CD4-positive, CD25-positive, alpha-beta regulatory T cell (primary cell): ENCODE data around the gene ST6GAL1. TPM values are rescaled to one million over a fixed set of nuclear protein-coding genes. Genes with fewer than 3 reads are reported as not detected.

Experiments used
- ATAC-seq, 2 donors: fragments of 150-1000 bp; cut with Tn5 transposase; one replicate each; pipeline ENCODE4 v1.10.0; 2021; ENCODE audit warnings: low read depth in 2 of 2, moderate number of reproducible peaks in 2 of 2, moderate library complexity in 1 of 2
- DNase-seq, 3 donors: peaks; one replicate each; pipeline versions ENCODE4 v3.0.0 to v3.0.0-alpha.2; 2012 to 2022; ENCODE audit warnings: mixed read lengths in 1 of 3
- H3K27ac ChIP-seq: one replicate; pipeline ENCODE4 v1.7.0; 2013; ENCODE audit warnings: mild to moderate bottlenecking, low read length; ENCODE audit not compliant: insufficient read depth, poor library complexity, severe bottlenecking
- H3K27me3 ChIP-seq: one replicate; pipeline ENCODE4 v1.7.0; 2013; ENCODE audit warnings: low read length; ENCODE audit not compliant: control insufficient read depth, insufficient read depth
- H3K36me3 ChIP-seq: one replicate; pipeline ENCODE4 v1.7.0; 2013; ENCODE audit warnings: mild to moderate bottlenecking, low read length, moderate library complexity; ENCODE audit not compliant: control insufficient read depth, insufficient read depth
- H3K4me1 ChIP-seq: 2 replicates; pipeline ENCODE4 v1.7.0; 2013; ENCODE audit warnings: mild to moderate bottlenecking, low read length; ENCODE audit not compliant: insufficient read depth, control insufficient read depth, poor library complexity, severe bottlenecking
- H3K4me3 ChIP-seq: one replicate; pipeline ENCODE4 v1.7.0; 2013; ENCODE audit warnings: low read depth, mild to moderate bottlenecking, low read length, moderate library complexity
- H3K9me3 ChIP-seq, 2 experiments: 1 replicate in 1 of 2; 2 replicates in 1 of 2; pipeline ENCODE4 v1.7.0; 2013; ENCODE audit warnings: low read length in 2 of 2, mild to moderate bottlenecking in 1 of 2, moderate library complexity in 1 of 2; ENCODE audit not compliant: control insufficient read depth in 2 of 2
- H3K27ac Mint-ChIP-seq, 3 donors: one replicate each; pipeline ENCODE4 v1.8.0; 2020 to 2022; ENCODE audit warnings: mild to moderate bottlenecking in 3 of 3, mixed read lengths in 3 of 3, moderate library complexity in 2 of 3
- H3K27me3 Mint-ChIP-seq: one replicate; pipeline ENCODE4 v1.8.0; 2022; ENCODE audit warnings: mild to moderate bottlenecking, mixed read lengths
- H3K36me3 Mint-ChIP-seq: one replicate; pipeline ENCODE4 v1.8.0; 2020; ENCODE audit warnings: mixed read lengths
- H3K4me1 Mint-ChIP-seq, 4 donors: one replicate each; pipeline ENCODE4 v1.8.0; 2020 to 2022; ENCODE audit warnings: mixed read lengths in 4 of 4, mild to moderate bottlenecking in 1 of 4
- H3K4me3 Mint-ChIP-seq, 4 donors: one replicate each; pipeline ENCODE4 v1.8.0; 2020 to 2022; ENCODE audit warnings: mild to moderate bottlenecking in 4 of 4, mixed read lengths in 4 of 4, moderate library complexity in 3 of 4
- H3K9me3 Mint-ChIP-seq, 7 donors: one replicate each; pipeline ENCODE4 v1.8.0; 2020 to 2022; ENCODE audit warnings: mixed read lengths in 7 of 7, mild to moderate bottlenecking in 3 of 7, moderate library complexity in 2 of 7
- polyA plus RNA-seq, 4 donors: library from polyadenylated mRNA; unstranded; fragments of 300-500 nt; fragmentation: Illumina TruSeq; gene quantifications; one replicate each; pipeline ENCODE4 v1.2.3, GENCODE V29; 2021
- total RNA-seq: library from RNA; stranded (reverse); gene quantifications from one replicate; pipeline ENCODE4 v1.2.3, GENCODE V29; 2022

The ST6GAL1 gene
- total and polyA plus RNA-seq, 5 donors from 2014 or later: 125 to 184 (median 159) TPM

DNA sequence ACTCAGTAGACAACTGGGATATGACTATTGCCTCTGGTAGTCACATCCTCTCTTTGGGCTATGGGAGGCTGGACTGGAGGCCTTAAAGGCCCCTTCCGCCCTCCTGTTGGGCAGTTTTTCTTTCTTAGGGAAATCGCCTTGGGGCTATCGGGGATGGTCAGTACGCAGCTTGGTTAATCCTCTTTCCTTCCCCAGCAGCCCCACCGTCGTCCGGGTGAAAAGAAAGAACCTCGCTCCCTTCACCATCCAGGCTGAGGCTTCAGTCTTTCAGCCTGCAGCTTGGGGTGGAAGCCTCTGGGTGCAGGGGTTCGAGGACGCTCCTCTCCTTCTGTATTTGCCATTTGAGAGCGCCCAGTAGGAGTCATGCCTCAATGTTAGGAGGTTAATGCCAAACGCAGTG lies 641 bp upstream of the ST6GAL1 start:
- Histone ChIP-seq H3K4me3 (peak overlapping the region; percentile 57), H3K4me1 (peaks cover 27% of the 10 kb centered on the region), H3K27me3 (no peaks in the 10 kb centered on the region), H3K27ac (peak overlapping the region; percentile 83), H3K9me3 (no peaks in the 10 kb centered on the region), H3K36me3 (peaks cover 12% of the 10 kb centered on the region)
- peak overlapping the region; percentile 96 to 100 (median 100) for H3K4me3 Mint-ChIP-seq
- H3K9me3 Mint-ChIP-seq: peaks cover 0 to 1% (median 0%) of the 10 kb centered on the region in 7 donors
- H3K4me1 Mint-ChIP-seq: peaks cover 14 to 45% (median 26%) of the 10 kb centered on the region in 4 donors
- H3K27me3 Mint-ChIP-seq: no peaks in the 10 kb centered on the region
- DNase-seq: no peak
- H3K27ac Mint-ChIP-seq: peak overlapping the region; percentile 77 to 99 (median 94)
- no peak for ATAC-seq
- H3K36me3 Mint-ChIP-seq: peaks cover 11% of the 10 kb centered on the region

DNA sequence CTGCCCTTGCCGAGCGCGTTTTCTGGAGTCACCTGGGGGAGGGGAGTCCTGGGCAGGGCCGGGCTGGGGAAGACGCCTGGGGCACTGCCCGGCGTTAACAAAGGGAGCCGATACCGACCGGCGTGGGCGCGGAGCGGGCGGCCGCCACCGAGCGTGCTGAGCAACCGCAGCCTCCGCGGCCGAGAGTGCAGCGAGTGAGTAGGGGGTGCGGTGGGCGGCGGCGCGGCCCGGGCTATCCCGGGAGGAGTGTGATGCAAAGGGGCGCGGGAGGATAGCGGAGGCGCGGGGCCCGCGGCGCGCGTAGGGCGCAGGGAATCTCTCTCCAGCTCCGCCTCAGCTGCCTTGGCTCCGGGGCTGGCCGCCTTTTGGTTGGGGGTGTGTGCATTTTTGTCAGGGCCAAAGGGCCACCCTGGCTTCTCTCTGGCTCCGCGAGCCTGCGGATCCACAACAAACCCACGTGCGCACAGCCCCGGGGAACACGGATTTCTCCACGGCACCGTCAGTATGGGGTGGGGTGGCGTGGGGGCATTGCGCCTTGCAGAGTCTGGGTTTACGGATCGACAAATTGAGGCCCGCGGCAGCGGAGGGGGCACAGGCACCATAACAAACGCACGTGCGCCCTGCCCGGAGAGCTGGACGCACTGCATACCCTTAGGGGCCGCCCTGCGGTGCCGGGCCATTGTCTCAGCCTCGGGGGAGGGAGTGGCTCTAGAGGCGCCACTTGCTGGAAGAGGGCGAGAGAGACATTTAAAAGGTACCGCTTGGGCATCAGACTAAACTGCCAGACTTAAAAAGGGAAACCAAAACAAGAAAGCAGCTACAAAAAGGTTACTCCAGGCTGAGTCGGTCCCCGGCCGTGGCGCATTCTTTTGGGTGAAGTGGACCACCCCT lies 560 bp downstream of the ST6GAL1 start:
- Histone ChIP-seq H3K27ac (peak overlapping the region; percentile 83), H3K27me3 (no peaks in the 10 kb centered on the region), H3K4me1 (peaks cover 27% of the 10 kb centered on the region), H3K9me3 (no peaks in the 10 kb centered on the region), H3K4me3 (peak overlapping the region; percentile 97), H3K36me3 (peaks cover 23% of the 10 kb centered on the region)
- H3K4me1 Mint-ChIP-seq: peaks cover 14 to 51% (median 28%) of the 10 kb centered on the region in 4 donors
- DNase-seq: peak; percentile 54 to 90 (median 77)
- H3K36me3 Mint-ChIP-seq: peaks cover 20% of the 10 kb centered on the region
- H3K27ac Mint-ChIP-seq: peak overlapping the region; percentile 94 to 99 (median 96)
- peak overlapping the region; percentile 96 to 100 (median 100) for H3K4me3 Mint-ChIP-seq
- no peaks in the 10 kb centered on the region for H3K27me3 Mint-ChIP-seq
- peaks cover 0 to 4% (median 0%) of the 10 kb centered on the region in 7 donors for H3K9me3 Mint-ChIP-seq
- ATAC-seq: peak; percentile 79 to 85

DNA sequence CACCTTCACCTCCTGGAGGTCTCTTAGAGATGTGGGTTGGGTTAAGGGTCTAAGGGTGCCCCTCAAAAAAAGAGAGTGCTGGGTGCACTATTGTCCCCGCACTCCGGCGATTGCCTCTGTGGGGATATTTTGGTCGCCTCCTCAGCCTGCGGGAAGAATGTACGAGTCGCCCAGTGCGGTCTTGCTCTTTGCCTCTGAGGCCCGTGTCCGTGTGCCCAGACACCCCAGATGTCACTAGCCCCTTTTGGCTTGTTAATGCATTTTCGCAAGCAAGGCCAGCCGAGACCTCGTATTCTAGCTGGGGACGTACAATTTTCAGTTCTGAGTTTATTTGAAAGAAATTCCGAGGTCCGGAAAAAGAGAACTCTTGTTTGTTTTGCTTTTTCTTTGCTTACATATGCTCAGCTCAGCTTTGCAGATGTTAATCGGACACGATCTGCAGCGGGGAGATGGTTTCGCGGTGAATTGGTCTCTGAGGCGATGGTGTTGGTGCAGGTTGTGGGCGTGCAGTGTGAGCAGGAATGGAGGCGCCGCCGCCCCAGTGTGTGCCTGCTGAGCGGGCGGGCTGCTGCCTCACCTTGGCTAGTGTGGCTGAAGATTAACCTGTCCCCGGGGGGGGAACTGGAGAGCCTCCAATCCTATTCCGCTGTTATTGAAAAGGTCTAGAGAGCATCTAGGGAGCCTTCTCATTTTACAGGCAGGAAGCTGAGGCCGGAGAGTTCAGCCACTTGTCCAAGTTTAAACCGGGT lies 1.4 kb downstream of the ST6GAL1 start:
- H3K27ac ChIP-seq: peak overlapping the region; percentile 83
- H3K4me1 Mint-ChIP-seq: peaks cover 20 to 53% (median 30%) of the 10 kb centered on the region in 4 donors
- H3K4me1 ChIP-seq: peaks cover 31% of the 10 kb centered on the region
- ATAC-seq (peak; percentile 58), DNase-seq (peak; percentile 13 to 79 (median 62))
- peaks cover 24% of the 10 kb centered on the region for H3K36me3 ChIP-seq
- H3K9me3 ChIP-seq: no peaks in the 10 kb centered on the region
- peaks cover 0 to 4% (median 0%) of the 10 kb centered on the region in 7 donors for H3K9me3 Mint-ChIP-seq
- H3K4me3 ChIP-seq: peak overlapping the region; percentile 97
- no peaks in the 10 kb centered on the region for H3K27me3 ChIP-seq
- H3K36me3 Mint-ChIP-seq: peaks cover 20% of the 10 kb centered on the region
- no peaks in the 10 kb centered on the region for H3K27me3 Mint-ChIP-seq
- H3K4me3 Mint-ChIP-seq: peak overlapping the region; percentile 96 to 100 (median 100)
- peak overlapping the region; percentile 94 to 99 (median 96) for H3K27ac Mint-ChIP-seq

DNA sequence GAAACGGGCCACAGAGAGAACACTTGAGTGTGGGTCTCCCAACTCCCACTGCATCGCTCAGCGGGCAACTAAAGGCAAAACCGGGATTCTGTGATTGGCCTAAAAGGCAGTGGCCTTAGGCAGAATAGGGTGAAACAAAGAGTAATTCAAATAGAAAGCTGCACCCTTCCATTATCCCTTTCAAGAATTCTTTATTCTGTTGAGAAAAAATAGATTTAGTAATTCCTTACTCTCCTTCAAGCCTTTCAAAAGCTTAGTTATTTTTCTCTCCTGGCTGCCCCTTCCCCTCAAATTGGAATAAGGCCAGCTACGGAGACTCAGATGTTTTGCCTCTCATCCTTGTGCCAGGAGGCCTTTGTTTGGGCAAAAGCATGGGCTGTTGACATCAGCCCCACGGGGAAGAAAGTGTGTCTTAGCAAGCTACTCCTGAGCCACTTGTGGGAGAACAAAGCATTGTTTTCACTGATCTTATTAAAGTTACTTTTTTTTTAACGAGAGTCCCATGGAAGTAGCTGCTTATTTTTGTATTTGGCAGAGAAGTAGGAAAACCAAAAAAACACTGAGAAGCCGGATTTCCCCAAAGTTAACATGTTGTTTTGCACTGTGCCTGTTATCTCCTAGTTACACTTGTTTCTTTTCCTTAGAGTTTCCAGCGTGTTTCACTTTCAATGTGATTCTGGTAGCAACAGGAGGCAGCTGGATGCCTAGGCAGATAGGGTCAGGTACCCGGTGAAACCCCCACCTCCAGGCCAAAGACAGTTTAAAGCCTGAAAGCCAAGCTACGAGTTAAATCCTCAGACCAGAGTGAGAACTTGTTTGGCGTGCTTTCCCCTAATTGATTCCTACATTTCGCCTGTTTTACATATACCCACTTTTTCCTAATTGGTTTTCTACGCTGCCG lies 2.2 kb downstream of the ST6GAL1 start:
- Mint-ChIP-seq H3K4me3 (peak overlapping the region; percentile 96 to 100 (median 100)), H3K36me3 (peaks cover 25% of the 10 kb centered on the region), H3K27me3 (no peaks in the 10 kb centered on the region), H3K4me1 (peaks cover 26 to 59% (median 35%) of the 10 kb centered on the region in 4 donors), H3K9me3 (peaks cover 0 to 4% (median 0%) of the 10 kb centered on the region in 7 donors), H3K27ac (peak overlapping the region; percentile 94 to 99 (median 96))
- Histone ChIP-seq H3K4me3 (peak overlapping the region; percentile 97), H3K9me3 (no peaks in the 10 kb centered on the region), H3K36me3 (peaks cover 28% of the 10 kb centered on the region), H3K27me3 (no peaks in the 10 kb centered on the region), H3K27ac (peak overlapping the region; percentile 83), H3K4me1 (peaks cover 37% of the 10 kb centered on the region)
- DNase-seq: no peak
- no peak for ATAC-seq

DNA sequence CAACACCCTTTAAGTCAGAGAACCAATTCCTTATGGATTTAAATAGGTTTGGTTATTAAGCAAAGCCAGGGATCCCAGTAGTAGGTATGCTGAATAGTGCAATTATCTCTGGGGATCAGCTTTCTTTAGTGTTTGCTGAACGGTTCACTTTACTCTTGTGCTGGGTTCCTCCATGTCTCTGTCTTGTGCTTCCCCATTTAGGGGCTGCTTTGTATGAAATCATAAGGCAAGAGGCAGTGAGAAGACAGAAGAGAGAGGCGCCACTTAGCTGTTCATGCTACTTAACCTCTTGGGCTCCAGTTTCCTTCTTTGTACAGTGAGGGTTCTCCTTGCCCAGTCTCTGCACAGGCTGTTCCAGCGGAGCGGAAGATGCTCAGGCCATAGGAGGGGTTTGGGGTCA lies 3.5 kb downstream of the ST6GAL1 start:
- Histone ChIP-seq H3K27ac (no peak overlapping the region), H3K4me1 (peaks cover 37% of the 10 kb centered on the region), H3K4me3 (no peak overlapping the region), H3K9me3 (no peaks in the 10 kb centered on the region), H3K27me3 (no peaks in the 10 kb centered on the region), H3K36me3 (peaks cover 29% of the 10 kb centered on the region)
- Mint-ChIP-seq H3K27me3 (no peaks in the 10 kb centered on the region), H3K27ac (peak overlapping the region in 1 of 3 donors; percentile 38), H3K4me3 (peak overlapping the region; percentile 96 to 100 (median 100)), H3K9me3 (peaks cover 0 to 4% (median 0%) of the 10 kb centered on the region in 7 donors), H3K4me1 (peaks cover 35 to 69% (median 43%) of the 10 kb centered on the region in 4 donors), H3K36me3 (peaks cover 33% of the 10 kb centered on the region)
- DNase-seq (no peak), ATAC-seq (no peak)

DNA sequence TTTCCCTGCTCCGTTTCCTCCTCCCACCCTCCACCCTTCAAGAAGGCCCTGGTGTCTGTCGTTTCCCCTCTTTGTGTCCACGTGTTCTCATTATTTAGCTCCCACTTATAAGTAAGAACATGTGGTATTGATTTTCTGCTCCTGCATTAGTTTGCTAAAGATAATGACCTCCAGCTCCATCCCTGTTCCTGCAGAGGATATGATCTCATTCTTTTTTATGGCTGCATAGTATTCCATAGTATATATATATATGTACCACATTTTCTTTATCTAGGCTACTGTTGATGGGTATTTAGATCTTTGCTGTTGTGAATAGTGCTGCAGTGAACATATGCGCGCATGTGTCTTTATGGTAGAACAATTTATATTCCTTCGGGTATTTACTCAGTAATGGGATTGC lies 4.8 kb downstream of the ST6GAL1 start:
- Mint-ChIP-seq H3K4me3 (peak overlapping the region in 2 of 4 donors; percentile 48 to 78), H3K4me1 (peaks cover 32 to 70% (median 44%) of the 10 kb centered on the region in 4 donors), H3K36me3 (peaks cover 33% of the 10 kb centered on the region), H3K9me3 (peaks cover 0 to 4% (median 0%) of the 10 kb centered on the region in 7 donors), H3K27me3 (no peaks in the 10 kb centered on the region), H3K27ac (no peak overlapping the region)
- no peak overlapping the region for H3K4me3 ChIP-seq
- H3K36me3 ChIP-seq: peaks cover 32% of the 10 kb centered on the region
- ATAC-seq: no peak
- no peak overlapping the region for H3K27ac ChIP-seq
- no peak for DNase-seq
- H3K9me3 ChIP-seq: no peaks in the 10 kb centered on the region
- no peaks in the 10 kb centered on the region for H3K27me3 ChIP-seq
- H3K4me1 ChIP-seq: peaks cover 35% of the 10 kb centered on the region
